Raji (cell line): Measurements from ENCODE around the gene ZNF385B.

Experiments used
- POLR2A ChIP-seq: IDR thresholded peaks from 2 replicates; pipeline ENCODE4 v1.6.1; 2011; ENCODE audit warnings: low read depth, low read length, control low read depth; ENCODE audit not compliant: insufficient read depth

The ZNF385B gene

GRCh38 chr2:179622635-179623300, 238.6 kb downstream of the ZNF385B start:
- no peak for TF ChIP-seq POLR2A

GRCh38 chr2:179622112-179622511, 239.3 kb downstream of the ZNF385B start:
- TF ChIP-seq POLR2A, result no peak

GRCh38 chr2:179619947-179620467, 241.4 kb downstream of the ZNF385B start:
- TF ChIP-seq POLR2A, result no peak

GRCh38 chr2:179614121-179614520, 247.3 kb downstream of the ZNF385B start:
- TF ChIP-seq POLR2A, result no peak

- TF ChIP-seq POLR2A, result no peak
Observed at GRCh38 chr2:179613701-179614100, 247.7 kb downstream of the ZNF385B start.

- no peak for TF ChIP-seq POLR2A
Observed at GRCh38 chr2:179613299-179613651, 248.1 kb downstream of the ZNF385B start.

GRCh38 chr2:179612591-179613298, 248.7 kb downstream of the ZNF385B start:
- no peak for TF ChIP-seq POLR2A

- no peak for TF ChIP-seq POLR2A
Observed at GRCh38 chr2:179612108-179612507, 249.3 kb downstream of the ZNF385B start.

- TF ChIP-seq POLR2A, result no peak
Observed at GRCh38 chr2:179606141-179606540, 255.3 kb downstream of the ZNF385B start.

- no peak for TF ChIP-seq POLR2A
Observed at GRCh38 chr2:179605341-179605740, 256.1 kb downstream of the ZNF385B start.

GRCh38 chr2:179604598-179604997, 256.8 kb downstream of the ZNF385B start:
- no peak for TF ChIP-seq POLR2A

- no peak for TF ChIP-seq POLR2A
Observed at GRCh38 chr2:179602452-179602851, 259.0 kb downstream of the ZNF385B start.

- no peak for TF ChIP-seq POLR2A
Observed at GRCh38 chr2:179596018-179596417, 265.4 kb downstream of the ZNF385B start.

- no peak for TF ChIP-seq POLR2A
Observed at GRCh38 chr2:179595284-179595683, 266.1 kb downstream of the ZNF385B start.

- TF ChIP-seq POLR2A, result no peak
Observed at GRCh38 chr2:179594268-179595112, 266.9 kb downstream of the ZNF385B start.
